ENCODE data around the gene TCAIM. TPM values are rescaled to one million over a fixed set of nuclear protein-coding genes. Genes with fewer than 3 reads are reported as not detected.

Gene TCAIM
- total and polyA plus RNA-seq, 2 experiments from 2014 or later, result 10.3 to 26.0 TPM

DNA sequence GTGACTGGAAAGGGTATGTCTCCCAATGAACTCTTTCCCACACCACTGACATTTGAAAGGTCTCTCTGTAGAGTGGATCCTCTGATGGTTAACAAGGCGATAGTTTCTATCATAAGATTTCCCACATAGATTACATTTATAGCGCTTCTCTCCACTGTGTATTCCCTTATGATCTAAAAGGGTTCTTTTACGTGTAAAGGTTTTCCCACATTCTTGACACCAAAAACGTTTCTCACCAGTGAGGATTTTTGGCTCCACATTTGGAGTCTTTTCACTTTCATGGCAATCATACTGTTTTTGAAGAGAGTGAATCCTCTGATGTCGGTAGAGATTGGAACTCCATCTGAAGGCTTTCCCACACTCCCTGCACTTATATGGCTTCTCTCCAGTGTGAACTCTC is 108.4 kb downstream of the TCAIM start:
- H3K4me3 ChIP-seq, result no peak overlapping the region
- Mint-ChIP-seq H3K9me3 (no peaks in the 10 kb centered on the region), H3K4me1 (no peaks in the 10 kb centered on the region), H3K27me3 (ENCODE audit: insufficient read depth, low read depth, poor library complexity) (peaks cover 5% of the 10 kb centered on the region), H3K36me3 (ENCODE audit: low read depth) (peaks cover 68% of the 10 kb centered on the region), H3K27ac (no peak overlapping the region), H3K4me3 (no peak overlapping the region)
- no peaks in the 10 kb centered on the region for H3K79me2 ChIP-seq (replicated peaks; ENCODE audit: insufficient read depth)
- DNase-seq (ENCODE audit: low spot score), result no peak
- no peaks in the 10 kb centered on the region for H3K9me2 ChIP-seq (ENCODE audit: insufficient read depth)
- peaks cover 22% of the 10 kb centered on the region for H3K36me3 ChIP-seq (ENCODE audit: insufficient read depth)
- H3K4me2 ChIP-seq, result no peak overlapping the region
- TF ChIP-seq, protein P1, sequence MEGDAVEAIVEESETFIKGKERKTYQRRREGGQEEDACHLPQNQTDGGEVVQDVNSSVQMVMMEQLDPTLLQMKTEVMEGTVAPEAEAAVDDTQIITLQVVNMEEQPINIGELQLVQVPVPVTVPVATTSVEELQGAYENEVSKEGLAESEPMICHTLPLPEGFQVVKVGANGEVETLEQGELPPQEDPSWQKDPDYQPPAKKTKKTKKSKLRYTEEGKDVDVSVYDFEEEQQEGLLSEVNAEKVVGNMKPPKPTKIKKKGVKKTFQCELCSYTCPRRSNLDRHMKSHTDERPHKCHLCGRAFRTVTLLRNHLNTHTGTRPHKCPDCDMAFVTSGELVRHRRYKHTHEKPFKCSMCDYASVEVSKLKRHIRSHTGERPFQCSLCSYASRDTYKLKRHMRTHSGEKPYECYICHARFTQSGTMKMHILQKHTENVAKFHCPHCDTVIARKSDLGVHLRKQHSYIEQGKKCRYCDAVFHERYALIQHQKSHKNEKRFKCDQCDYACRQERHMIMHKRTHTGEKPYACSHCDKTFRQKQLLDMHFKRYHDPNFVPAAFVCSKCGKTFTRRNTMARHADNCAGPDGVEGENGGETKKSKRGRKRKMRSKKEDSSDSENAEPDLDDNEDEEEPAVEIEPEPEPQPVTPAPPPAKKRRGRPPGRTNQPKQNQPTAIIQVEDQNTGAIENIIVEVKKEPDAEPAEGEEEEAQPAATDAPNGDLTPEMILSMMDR (conservative IDR thresholded peaks at IDR 0.05; ENCODE audit: low read depth in 2 of 2), result no peak
- no peaks in the 10 kb centered on the region for H3K27me3 ChIP-seq (ENCODE audit: insufficient read depth)
- ATAC-seq, result no peak
- no peaks in the 10 kb centered on the region for H3F3A ChIP-seq (replicated peaks; ENCODE audit: low read depth)
- no peak overlapping the region for H2AFZ ChIP-seq
- no peaks in the 10 kb centered on the region for H4K20me1 ChIP-seq (replicated peaks; ENCODE audit: insufficient read depth)
- H3K27ac ChIP-seq (ENCODE audit: low read depth), result no peak overlapping the region
- no peaks in the 10 kb centered on the region for H3K4me1 ChIP-seq (ENCODE audit: insufficient read depth)

DNA sequence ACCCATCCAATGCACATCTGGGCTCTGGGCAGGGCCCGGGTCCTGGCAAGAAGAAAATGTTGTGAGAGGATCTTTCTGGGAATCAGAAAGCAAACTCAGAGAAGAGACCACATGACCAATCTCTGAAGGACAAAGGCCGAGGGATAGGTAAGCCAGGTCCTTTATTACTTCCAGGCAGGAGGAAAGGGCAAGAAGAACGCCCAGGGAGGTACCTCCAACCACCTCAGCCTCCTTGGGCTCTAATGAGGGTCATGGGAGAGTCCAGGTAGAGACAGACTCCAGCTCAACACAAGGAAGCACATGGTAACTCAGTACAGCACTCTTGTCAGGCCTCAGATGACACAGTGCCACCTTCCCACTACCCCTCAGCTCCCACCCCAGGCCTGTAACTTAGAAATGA is 112.9 kb downstream of the TCAIM start:
- Histone ChIP-seq H3F3A (replicated peaks; ENCODE audit: low read depth) (no peaks in the 10 kb centered on the region), H3K27me3 (ENCODE audit: insufficient read depth) (no peaks in the 10 kb centered on the region), H3K36me3 (ENCODE audit: insufficient read depth) (peaks cover 22% of the 10 kb centered on the region), H3K4me2 (no peak overlapping the region), H3K79me2 (replicated peaks; ENCODE audit: insufficient read depth) (no peaks in the 10 kb centered on the region; the same call in 1 of the 2 replicates), H3K4me1 (ENCODE audit: insufficient read depth) (no peaks in the 10 kb centered on the region), H3K9me2 (ENCODE audit: insufficient read depth) (no peaks in the 10 kb centered on the region), H4K20me1 (replicated peaks; ENCODE audit: insufficient read depth) (peaks cover 6% of the 10 kb centered on the region; the same call in 1 of the 2 replicates), H2AFZ (no peak overlapping the region), H3K4me3 (no peak overlapping the region), H3K27ac (ENCODE audit: low read depth) (no peak overlapping the region)
- Mint-ChIP-seq H3K4me1 (no peaks in the 10 kb centered on the region), H3K9me3 (no peaks in the 10 kb centered on the region), H3K27me3 (ENCODE audit: insufficient read depth, low read depth, poor library complexity) (peaks cover 3% of the 10 kb centered on the region), H3K36me3 (ENCODE audit: low read depth) (peaks cover 79% of the 10 kb centered on the region), H3K4me3 (no peak overlapping the region), H3K27ac (no peak overlapping the region)
- ATAC-seq (no peak), DNase-seq (ENCODE audit: low spot score) (no peak)
- TF ChIP-seq JUNB (IDR thresholded peaks at IDR 0.05; ENCODE audit: unreplicated experiment) (no peak), EZH2phosphoT487 (IDR thresholded peaks at IDR 0.05; ENCODE audit: unreplicated experiment) (no peak), NANOG (IDR thresholded peaks at IDR 0.05; ENCODE audit: borderline replicate concordance) (no peak), CREB1 (CRISPR knock-in tag; IDR thresholded peaks at IDR 0.05; ENCODE audit: low read depth) (no peak), STAT1 (IDR thresholded peaks at IDR 0.05; ENCODE audit: unreplicated experiment) (no peak)
- TF ChIP-seq, protein P2, sequence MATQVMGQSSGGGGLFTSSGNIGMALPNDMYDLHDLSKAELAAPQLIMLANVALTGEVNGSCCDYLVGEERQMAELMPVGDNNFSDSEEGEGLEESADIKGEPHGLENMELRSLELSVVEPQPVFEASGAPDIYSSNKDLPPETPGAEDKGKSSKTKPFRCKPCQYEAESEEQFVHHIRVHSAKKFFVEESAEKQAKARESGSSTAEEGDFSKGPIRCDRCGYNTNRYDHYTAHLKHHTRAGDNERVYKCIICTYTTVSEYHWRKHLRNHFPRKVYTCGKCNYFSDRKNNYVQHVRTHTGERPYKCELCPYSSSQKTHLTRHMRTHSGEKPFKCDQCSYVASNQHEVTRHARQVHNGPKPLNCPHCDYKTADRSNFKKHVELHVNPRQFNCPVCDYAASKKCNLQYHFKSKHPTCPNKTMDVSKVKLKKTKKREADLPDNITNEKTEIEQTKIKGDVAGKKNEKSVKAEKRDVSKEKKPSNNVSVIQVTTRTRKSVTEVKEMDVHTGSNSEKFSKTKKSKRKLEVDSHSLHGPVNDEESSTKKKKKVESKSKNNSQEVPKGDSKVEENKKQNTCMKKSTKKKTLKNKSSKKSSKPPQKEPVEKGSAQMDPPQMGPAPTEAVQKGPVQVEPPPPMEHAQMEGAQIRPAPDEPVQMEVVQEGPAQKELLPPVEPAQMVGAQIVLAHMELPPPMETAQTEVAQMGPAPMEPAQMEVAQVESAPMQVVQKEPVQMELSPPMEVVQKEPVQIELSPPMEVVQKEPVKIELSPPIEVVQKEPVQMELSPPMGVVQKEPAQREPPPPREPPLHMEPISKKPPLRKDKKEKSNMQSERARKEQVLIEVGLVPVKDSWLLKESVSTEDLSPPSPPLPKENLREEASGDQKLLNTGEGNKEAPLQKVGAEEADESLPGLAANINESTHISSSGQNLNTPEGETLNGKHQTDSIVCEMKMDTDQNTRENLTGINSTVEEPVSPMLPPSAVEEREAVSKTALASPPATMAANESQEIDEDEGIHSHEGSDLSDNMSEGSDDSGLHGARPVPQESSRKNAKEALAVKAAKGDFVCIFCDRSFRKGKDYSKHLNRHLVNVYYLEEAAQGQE (IDR thresholded peaks at IDR 0.05; ENCODE audit: unreplicated experiment), result no peak
- TF ChIP-seq, protein P3, sequence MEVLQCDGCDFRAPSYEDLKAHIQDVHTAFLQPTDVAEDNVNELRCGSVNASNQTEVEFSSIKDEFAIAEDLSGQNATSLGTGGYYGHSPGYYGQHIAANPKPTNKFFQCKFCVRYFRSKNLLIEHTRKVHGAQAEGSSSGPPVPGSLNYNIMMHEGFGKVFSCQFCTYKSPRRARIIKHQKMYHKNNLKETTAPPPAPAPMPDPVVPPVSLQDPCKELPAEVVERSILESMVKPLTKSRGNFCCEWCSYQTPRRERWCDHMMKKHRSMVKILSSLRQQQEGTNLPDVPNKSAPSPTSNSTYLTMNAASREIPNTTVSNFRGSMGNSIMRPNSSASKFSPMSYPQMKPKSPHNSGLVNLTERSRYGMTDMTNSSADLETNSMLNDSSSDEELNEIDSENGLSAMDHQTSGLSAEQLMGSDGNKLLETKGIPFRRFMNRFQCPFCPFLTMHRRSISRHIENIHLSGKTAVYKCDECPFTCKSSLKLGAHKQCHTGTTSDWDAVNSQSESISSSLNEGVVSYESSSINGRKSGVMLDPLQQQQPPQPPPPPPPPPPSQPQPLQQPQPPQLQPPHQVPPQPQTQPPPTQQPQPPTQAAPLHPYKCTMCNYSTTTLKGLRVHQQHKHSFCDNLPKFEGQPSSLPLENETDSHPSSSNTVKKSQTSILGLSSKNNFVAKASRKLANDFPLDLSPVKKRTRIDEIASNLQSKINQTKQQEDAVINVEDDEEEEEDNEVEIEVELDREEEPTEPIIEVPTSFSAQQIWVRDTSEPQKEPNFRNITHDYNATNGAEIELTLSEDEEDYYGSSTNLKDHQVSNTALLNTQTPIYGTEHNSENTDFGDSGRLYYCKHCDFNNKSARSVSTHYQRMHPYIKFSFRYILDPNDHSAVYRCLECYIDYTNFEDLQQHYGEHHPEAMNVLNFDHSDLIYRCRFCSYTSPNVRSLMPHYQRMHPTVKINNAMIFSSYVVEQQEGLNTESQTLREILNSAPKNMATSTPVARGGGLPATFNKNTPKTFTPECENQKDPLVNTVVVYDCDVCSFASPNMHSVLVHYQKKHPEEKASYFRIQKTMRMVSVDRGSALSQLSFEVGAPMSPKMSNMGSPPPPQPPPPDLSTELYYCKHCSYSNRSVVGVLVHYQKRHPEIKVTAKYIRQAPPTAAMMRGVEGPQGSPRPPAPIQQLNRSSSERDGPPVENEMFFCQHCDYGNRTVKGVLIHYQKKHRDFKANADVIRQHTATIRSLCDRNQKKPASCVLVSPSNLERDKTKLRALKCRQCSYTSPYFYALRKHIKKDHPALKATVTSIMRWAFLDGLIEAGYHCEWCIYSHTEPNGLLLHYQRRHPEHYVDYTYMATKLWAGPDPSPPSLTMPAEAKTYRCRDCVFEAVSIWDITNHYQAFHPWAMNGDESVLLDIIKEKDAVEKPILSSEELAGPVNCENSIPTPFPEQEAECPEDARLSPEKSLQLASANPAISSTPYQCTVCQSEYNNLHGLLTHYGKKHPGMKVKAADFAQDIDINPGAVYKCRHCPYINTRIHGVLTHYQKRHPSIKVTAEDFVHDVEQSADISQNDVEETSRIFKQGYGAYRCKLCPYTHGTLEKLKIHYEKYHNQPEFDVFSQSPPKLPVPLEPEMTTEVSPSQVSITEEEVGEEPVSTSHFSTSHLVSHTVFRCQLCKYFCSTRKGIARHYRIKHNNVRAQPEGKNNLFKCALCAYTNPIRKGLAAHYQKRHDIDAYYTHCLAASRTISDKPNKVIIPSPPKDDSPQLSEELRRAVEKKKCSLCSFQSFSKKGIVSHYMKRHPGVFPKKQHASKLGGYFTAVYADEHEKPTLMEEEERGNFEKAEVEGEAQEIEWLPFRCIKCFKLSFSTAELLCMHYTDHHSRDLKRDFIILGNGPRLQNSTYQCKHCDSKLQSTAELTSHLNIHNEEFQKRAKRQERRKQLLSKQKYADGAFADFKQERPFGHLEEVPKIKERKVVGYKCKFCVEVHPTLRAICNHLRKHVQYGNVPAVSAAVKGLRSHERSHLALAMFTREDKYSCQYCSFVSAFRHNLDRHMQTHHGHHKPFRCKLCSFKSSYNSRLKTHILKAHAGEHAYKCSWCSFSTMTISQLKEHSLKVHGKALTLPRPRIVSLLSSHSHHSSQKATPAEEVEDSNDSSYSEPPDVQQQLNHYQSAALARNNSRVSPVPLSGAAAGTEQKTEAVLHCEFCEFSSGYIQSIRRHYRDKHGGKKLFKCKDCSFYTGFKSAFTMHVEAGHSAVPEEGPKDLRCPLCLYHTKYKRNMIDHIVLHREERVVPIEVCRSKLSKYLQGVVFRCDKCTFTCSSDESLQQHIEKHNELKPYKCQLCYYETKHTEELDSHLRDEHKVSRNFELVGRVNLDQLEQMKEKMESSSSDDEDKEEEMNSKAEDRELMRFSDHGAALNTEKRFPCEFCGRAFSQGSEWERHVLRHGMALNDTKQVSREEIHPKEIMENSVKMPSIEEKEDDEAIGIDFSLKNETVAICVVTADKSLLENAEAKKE (CRISPR knock-in tag; IDR thresholded peaks at IDR 0.05), result no peak
- TF ChIP-seq, protein P1 (conservative IDR thresholded peaks at IDR 0.05; ENCODE audit: low read depth in 2 of 2), result no peak

Data from GM23338 (cell line).